ENCODE measurements around the gene GON4L. TPM values are rescaled to one million over a fixed set of nuclear protein-coding genes. Genes with fewer than 3 reads are reported as not detected.
"Not testable (repeated sequence)": the region's sequence is repeated elsewhere in the genome, so short reads cannot be mapped to it uniquely, and the experiment has no call there.

The GON4L gene
- total and polyA plus RNA-seq, 4 donors = 16.2 to 61.4 (median 32.3) TPM

DNA sequence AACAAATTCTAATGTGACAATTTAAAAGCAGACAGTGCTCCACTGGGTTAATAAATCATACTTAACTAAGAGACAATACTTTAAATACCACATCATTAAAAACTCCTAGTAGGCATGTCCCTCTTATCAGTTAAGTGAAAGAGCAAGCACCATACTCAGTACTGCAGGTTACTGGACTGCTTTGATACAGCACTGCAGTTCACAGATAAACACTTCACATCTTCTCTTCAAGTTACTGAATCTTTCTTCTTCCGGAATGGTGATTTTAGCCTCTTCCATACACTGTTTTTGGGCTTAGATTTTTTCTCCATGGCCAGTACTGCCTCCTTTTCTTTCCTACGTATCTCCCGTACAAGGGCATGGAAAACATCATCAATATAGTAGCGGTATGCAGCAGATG is 43.1 kb upstream of the GON4L start:
- WGBS, 2 donors = 92% methylated on average over 4 of the region's 4 CpGs
- no peak overlapping the region for H3K4me3 ChIP-seq

DNA sequence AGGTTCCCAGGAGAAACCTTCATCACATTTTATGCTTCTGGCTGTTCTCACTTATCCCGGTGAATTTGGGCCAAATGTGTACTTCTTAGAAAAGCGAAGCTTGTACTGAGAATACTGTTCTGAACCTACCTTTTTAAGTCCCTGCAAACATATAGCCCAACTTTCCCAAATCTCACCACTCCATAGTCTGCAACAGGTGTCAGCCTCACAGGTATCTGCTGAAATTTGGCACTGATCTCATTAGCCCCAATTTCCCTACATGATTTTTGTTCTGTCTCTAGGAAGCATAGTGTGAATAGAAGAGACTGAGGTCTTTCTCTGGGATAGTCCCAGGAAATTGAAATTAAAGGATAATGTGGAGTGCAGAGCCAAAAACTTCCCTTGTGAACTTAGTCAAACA is 42.7 kb upstream of the GON4L start:
- no peaks in the 10 kb centered on the region for H3K27me3 ChIP-seq (ENCODE audit: control insufficient read depth in 3 of 3, insufficient read depth in 3 of 3, low read length in 2 of 3)
- peaks cover 32 to 39% (median 34%) of the 10 kb centered on the region in 4 donors for H3K36me3 ChIP-seq (ENCODE audit: control insufficient read depth in 4 of 4, insufficient read depth in 4 of 4, low read length in 4 of 4)
- ATAC-seq (ENCODE audit: insufficient read depth, low FRiP score) (no peak), DNase-seq (no peak)
- no peaks in the 10 kb centered on the region for H3K9me3 ChIP-seq (ENCODE audit: control insufficient read depth in 4 of 4, insufficient read depth in 3 of 4, low read length in 3 of 4)
- TF ChIP-seq, protein P1, sequence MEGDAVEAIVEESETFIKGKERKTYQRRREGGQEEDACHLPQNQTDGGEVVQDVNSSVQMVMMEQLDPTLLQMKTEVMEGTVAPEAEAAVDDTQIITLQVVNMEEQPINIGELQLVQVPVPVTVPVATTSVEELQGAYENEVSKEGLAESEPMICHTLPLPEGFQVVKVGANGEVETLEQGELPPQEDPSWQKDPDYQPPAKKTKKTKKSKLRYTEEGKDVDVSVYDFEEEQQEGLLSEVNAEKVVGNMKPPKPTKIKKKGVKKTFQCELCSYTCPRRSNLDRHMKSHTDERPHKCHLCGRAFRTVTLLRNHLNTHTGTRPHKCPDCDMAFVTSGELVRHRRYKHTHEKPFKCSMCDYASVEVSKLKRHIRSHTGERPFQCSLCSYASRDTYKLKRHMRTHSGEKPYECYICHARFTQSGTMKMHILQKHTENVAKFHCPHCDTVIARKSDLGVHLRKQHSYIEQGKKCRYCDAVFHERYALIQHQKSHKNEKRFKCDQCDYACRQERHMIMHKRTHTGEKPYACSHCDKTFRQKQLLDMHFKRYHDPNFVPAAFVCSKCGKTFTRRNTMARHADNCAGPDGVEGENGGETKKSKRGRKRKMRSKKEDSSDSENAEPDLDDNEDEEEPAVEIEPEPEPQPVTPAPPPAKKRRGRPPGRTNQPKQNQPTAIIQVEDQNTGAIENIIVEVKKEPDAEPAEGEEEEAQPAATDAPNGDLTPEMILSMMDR (IDR thresholded peaks at IDR 0.05; ENCODE audit: control extremely low read depth, extremely low read depth) = no peak
- no peak overlapping the region for H3K27ac ChIP-seq (ENCODE audit: low read depth in 1 of 2, low read length in 1 of 2)
- no peak overlapping the region for H3K4me3 ChIP-seq
- 98% methylated on average over 2 of the region's 2 CpGs for WGBS, 2 donors
- H3K9ac ChIP-seq (ENCODE audit: insufficient read depth in 1 of 2, low read length in 2 of 2) = peak overlapping the region in 1 of 2 donors; percentile 32
- no peaks in the 10 kb centered on the region for H3K4me1 ChIP-seq (ENCODE audit: control insufficient read depth in 5 of 5, insufficient read depth in 5 of 5, low read length in 5 of 5)

More for the DNA sequence above, 43.1 kb upstream of the GON4L start:
- no peak overlapping the region for H3K27ac ChIP-seq (ENCODE audit: low read depth in 1 of 2, low read length in 1 of 2)
- no peaks in the 10 kb centered on the region for H3K27me3 ChIP-seq (ENCODE audit: control insufficient read depth in 3 of 3, insufficient read depth in 3 of 3, low read length in 2 of 3)
- ATAC-seq (ENCODE audit: insufficient read depth, low FRiP score) (no peak), DNase-seq (no peak)
- no peaks in the 10 kb centered on the region for H3K9me3 ChIP-seq (ENCODE audit: control insufficient read depth in 4 of 4, insufficient read depth in 3 of 4, low read length in 3 of 4)
- H3K36me3 ChIP-seq (ENCODE audit: control insufficient read depth in 4 of 4, insufficient read depth in 4 of 4, low read length in 4 of 4) = peaks cover 36 to 39% (median 38%) of the 10 kb centered on the region in 4 donors
- TF ChIP-seq, protein P1 (IDR thresholded peaks at IDR 0.05; ENCODE audit: control extremely low read depth, extremely low read depth) = no peak
- no peaks in the 10 kb centered on the region for H3K4me1 ChIP-seq (ENCODE audit: control insufficient read depth in 5 of 5, insufficient read depth in 5 of 5, low read length in 5 of 5)
- no peak overlapping the region for H3K9ac ChIP-seq (ENCODE audit: insufficient read depth in 1 of 2, low read length in 2 of 2)

DNA sequence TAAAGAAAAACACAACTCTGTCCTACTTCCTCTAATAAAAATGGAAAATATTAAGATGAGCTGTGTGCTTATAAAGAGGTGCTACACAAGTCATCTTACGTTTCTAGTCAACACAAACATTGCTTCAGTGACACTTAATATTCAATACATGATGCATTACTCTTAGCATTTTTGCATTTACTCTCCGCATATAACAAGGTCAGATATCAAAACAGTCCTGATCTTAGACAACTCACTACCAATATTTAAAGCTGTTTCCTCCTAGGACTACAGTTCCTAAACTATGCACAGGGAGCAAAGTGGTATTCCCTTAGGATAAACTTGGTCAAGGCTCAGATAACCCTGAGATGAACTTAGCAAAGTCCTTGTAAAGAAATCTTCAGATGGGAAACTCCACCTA is 41.9 kb upstream of the GON4L start:
- Histone ChIP-seq H3K27ac (ENCODE audit: low read depth in 1 of 2, low read length in 1 of 2) (no peak overlapping the region), H3K4me3 (no peak overlapping the region), H3K4me1 (ENCODE audit: control insufficient read depth in 5 of 5, insufficient read depth in 5 of 5, low read length in 5 of 5) (peaks cover 0 to 1% (median 0%) of the 10 kb centered on the region in 5 donors), H3K9ac (ENCODE audit: insufficient read depth in 1 of 2, low read length in 2 of 2) (no peak overlapping the region), H3K36me3 (ENCODE audit: control insufficient read depth in 4 of 4, insufficient read depth in 4 of 4, low read length in 4 of 4) (peaks cover 25 to 31% (median 28%) of the 10 kb centered on the region in 4 donors), H3K27me3 (ENCODE audit: control insufficient read depth in 3 of 3, insufficient read depth in 3 of 3, low read length in 2 of 3) (no peaks in the 10 kb centered on the region), H3K9me3 (ENCODE audit: control insufficient read depth in 4 of 4, insufficient read depth in 3 of 4, low read length in 3 of 4) (no peaks in the 10 kb centered on the region)
- no peak for ATAC-seq (ENCODE audit: insufficient read depth, low FRiP score)
- no peak for DNase-seq
- 74 to 80% methylated on average over 2 of the region's 2 CpGs for WGBS, 2 donors
- TF ChIP-seq, protein P1 (IDR thresholded peaks at IDR 0.05; ENCODE audit: control extremely low read depth, extremely low read depth) = no peak

DNA sequence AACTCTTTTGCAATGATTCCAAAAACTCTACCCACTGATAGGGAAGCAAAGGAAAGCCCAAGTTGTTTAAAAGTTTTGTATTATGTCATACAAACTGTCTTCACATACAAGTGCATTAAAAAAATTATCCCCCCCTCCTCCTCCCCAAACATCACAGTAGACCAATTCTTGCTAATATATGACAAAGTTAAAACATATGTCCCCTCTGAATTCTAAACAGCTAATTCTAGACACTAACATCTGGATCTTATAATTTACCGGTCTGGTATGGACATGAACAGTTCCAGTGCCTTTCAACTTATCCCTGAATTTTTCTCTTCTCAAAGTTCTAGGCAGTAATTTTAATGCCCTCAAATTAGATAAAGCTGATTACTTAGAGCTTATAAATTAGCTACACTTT is 40.7 kb upstream of the GON4L start:
- WGBS, 2 donors = 94 to 96% methylated on average over 1 of the region's 1 CpG
- no peak overlapping the region for H3K27ac ChIP-seq (ENCODE audit: low read depth in 1 of 2, low read length in 1 of 2)
- TF ChIP-seq, protein P1 (IDR thresholded peaks at IDR 0.05; ENCODE audit: control extremely low read depth, extremely low read depth) = no peak
- no peaks in the 10 kb centered on the region for H3K27me3 ChIP-seq (ENCODE audit: control insufficient read depth in 3 of 3, insufficient read depth in 3 of 3, low read length in 2 of 3)
- no peak overlapping the region for H3K4me3 ChIP-seq
- H3K9me3 ChIP-seq (ENCODE audit: control insufficient read depth in 4 of 4, insufficient read depth in 3 of 4, low read length in 3 of 4) = no peaks in the 10 kb centered on the region
- H3K4me1 ChIP-seq (ENCODE audit: control insufficient read depth in 5 of 5, insufficient read depth in 5 of 5, low read length in 5 of 5) = peaks cover 2 to 11% (median 4%) of the 10 kb centered on the region in 5 donors
- peaks cover 21 to 27% (median 23%) of the 10 kb centered on the region in 4 donors for H3K36me3 ChIP-seq (ENCODE audit: control insufficient read depth in 4 of 4, insufficient read depth in 4 of 4, low read length in 4 of 4)
- no peak overlapping the region for H3K9ac ChIP-seq (ENCODE audit: insufficient read depth in 1 of 2, low read length in 2 of 2)
- ATAC-seq (ENCODE audit: insufficient read depth, low FRiP score) = no peak
- DNase-seq = no peak

DNA sequence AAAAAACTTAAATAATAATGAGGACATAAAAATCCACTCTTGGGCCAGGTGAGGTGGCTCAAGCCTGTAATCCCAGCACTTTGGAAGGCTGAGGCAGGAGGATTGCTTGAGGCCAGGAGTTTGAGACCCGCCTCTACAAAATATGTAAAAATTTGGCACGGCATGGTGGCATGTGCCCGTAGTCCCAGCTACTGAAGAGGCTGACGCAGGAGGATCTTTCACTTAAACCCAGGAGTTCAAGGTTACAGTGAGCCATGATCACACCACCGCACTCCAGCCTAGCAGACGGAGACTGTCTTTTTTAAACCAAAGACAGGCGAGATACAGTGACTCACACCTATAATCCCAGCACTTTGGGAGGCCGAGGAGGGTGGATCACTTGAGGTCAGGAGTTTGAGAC is 39.5 kb upstream of the GON4L start:
- not testable (repeated sequence) for H3K9me3 ChIP-seq (ENCODE audit: control insufficient read depth in 4 of 4, insufficient read depth in 3 of 4, low read length in 3 of 4); ATAC-seq (ENCODE audit: insufficient read depth, low FRiP score); H3K27ac ChIP-seq (ENCODE audit: low read depth in 1 of 2, low read length in 1 of 2); DNase-seq; H3K4me3 ChIP-seq; H3K9ac ChIP-seq (ENCODE audit: insufficient read depth in 1 of 2, low read length in 2 of 2); H3K27me3 ChIP-seq (ENCODE audit: control insufficient read depth in 3 of 3, insufficient read depth in 3 of 3, low read length in 2 of 3)
- Histone ChIP-seq H3K4me1 (ENCODE audit: control insufficient read depth in 5 of 5, insufficient read depth in 5 of 5, low read length in 5 of 5) (peaks cover 4 to 11% (median 5%) of the 10 kb centered on the region in 5 donors), H3K36me3 (ENCODE audit: control insufficient read depth in 4 of 4, insufficient read depth in 4 of 4, low read length in 4 of 4) (peaks cover 19 to 24% (median 21%) of the 10 kb centered on the region in 4 donors)
- 95 to 96% methylated on average over 8 of the region's 8 CpGs for WGBS, 2 donors

Measured in lung (tissue), 12 donors.